Measurements from ENCODE around the gene CASKIN2.

CASKIN2 gene

GRCh38 chr17:75507733-75508719 is 7.3 kb downstream of the CASKIN2 start:
- no peak for DNase-seq (ENCODE audit: low read depth in 3 of 3, low spot score in 1 of 3)

- DNase-seq (ENCODE audit: low read depth in 3 of 3, low spot score in 1 of 3): no peak
Observed at GRCh38 chr17:75506888-75507287, 8.4 kb downstream of the CASKIN2 start.

GRCh38 chr17:75506134-75506533 is 9.2 kb downstream of the CASKIN2 start:
- DNase-seq (ENCODE audit: low read depth in 3 of 3, low spot score in 1 of 3): no peak

- DNase-seq (ENCODE audit: low read depth in 3 of 3, low spot score in 1 of 3): no peak
Observed at GRCh38 chr17:75505640-75506039, 9.7 kb downstream of the CASKIN2 start.

GRCh38 chr17:75505152-75505409 is 10.3 kb downstream of the CASKIN2 start:
- DNase-seq (ENCODE audit: low read depth in 3 of 3, low spot score in 1 of 3): no peak

- DNase-seq (ENCODE audit: low read depth in 3 of 3, low spot score in 1 of 3): no peak
Observed at GRCh38 chr17:75504347-75505151, 10.8 kb downstream of the CASKIN2 start.

- no peak for DNase-seq (ENCODE audit: low read depth in 3 of 3, low spot score in 1 of 3)
Observed at GRCh38 chr17:75503976-75504346, 11.4 kb downstream of the CASKIN2 start.

- DNase-seq (ENCODE audit: low read depth in 3 of 3, low spot score in 1 of 3): no peak
Observed at GRCh38 chr17:75503337-75503950, 11.9 kb downstream of the CASKIN2 start.

GRCh38 chr17:75502721-75503329 is 12.5 kb downstream of the CASKIN2 start:
- DNase-seq (ENCODE audit: low read depth in 3 of 3, low spot score in 1 of 3): no peak

- DNase-seq (ENCODE audit: low read depth in 3 of 3, low spot score in 1 of 3): no peak
Observed at GRCh38 chr17:75502072-75502720, 13.1 kb downstream of the CASKIN2 start.

GRCh38 chr17:75501378-75502071 is 13.8 kb downstream of the CASKIN2 start:
- no peak for DNase-seq (ENCODE audit: low read depth in 3 of 3, low spot score in 1 of 3)

- no peak for DNase-seq (ENCODE audit: low read depth in 3 of 3, low spot score in 1 of 3)
Observed at GRCh38 chr17:75500419-75501216, 14.7 kb downstream of the CASKIN2 start.

GRCh38 chr17:75499313-75500022 is 15.9 kb downstream of the CASKIN2 start:
- no peak for DNase-seq (ENCODE audit: low read depth in 3 of 3, low spot score in 1 of 3)

GRCh38 chr17:75498726-75499213 is 16.6 kb downstream of the CASKIN2 start:
- no peak for DNase-seq (ENCODE audit: low read depth in 3 of 3, low spot score in 1 of 3)

- no peak for DNase-seq (ENCODE audit: low read depth in 3 of 3, low spot score in 1 of 3)
Observed at GRCh38 chr17:75498039-75498725, 17.2 kb downstream of the CASKIN2 start.

GRCh38 chr17:75496005-75496404 is 19.3 kb downstream of the CASKIN2 start:
- no peak for DNase-seq (ENCODE audit: low read depth in 3 of 3, low spot score in 1 of 3)

- DNase-seq (ENCODE audit: low read depth in 3 of 3, low spot score in 1 of 3): no peak
Observed at GRCh38 chr17:75494326-75494877, 20.9 kb downstream of the CASKIN2 start.

Data from stimulated activated CD4-positive, alpha-beta T cell treated with anti-CD3 and anti-CD28 coated beads, TNF-alpha, amount 100 ng/mL, for 1 hour (primary cell).